ENCODE measurements around the gene ITGA8. TPM values are rescaled to one million over a fixed set of nuclear protein-coding genes. Genes with fewer than 3 reads are reported as not detected.
"Not testable (repeated sequence)": the region's sequence is repeated elsewhere in the genome, so short reads cannot be mapped to it uniquely, and the experiment has no call there.

ITGA8 gene
- polyA plus RNA-seq, 4 donors: 43.1 to 51.2 (median 49.5) TPM

DNA sequence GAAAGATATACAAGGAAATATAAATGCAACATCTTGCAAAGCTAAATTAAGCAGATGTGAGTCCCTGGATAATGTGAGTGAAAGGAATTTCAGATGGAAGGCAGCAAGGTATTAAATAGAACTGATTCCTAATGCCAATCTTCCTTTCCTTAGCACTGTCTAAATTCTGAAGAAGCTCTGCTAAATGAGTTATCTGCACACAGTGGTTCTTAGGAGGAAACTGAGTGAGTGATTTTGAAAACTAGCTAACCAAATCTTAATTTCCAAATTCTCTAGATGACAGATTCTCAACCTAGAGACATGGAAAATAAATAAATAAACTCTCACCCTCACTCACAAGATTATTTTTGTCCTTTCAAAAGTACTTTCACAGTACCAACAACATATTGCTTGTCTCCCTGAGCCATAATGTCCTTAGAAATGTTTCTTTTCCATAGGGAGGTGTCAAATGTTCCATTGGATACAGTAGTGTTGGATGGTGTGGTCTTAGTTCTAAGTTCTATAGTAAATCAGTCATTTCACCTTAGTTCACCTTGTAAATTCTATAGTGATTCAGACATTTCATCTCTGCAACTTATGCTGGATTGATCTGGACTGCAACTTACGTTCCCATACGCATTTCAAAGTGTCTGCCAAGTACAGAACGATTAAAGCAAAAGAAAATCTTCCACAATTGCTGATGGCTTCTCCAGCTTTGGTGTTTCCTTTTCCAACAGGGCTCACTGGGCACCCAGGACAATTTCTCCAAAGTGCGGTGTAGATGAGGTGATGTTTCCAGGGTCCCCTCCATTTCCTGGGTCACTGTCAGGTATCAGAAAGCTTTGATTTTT is 203.3 kb downstream of the ITGA8 start:
- no peak for DNase-seq (ENCODE audit: low read depth in 4 of 4, low spot score in 3 of 4)

DNA sequence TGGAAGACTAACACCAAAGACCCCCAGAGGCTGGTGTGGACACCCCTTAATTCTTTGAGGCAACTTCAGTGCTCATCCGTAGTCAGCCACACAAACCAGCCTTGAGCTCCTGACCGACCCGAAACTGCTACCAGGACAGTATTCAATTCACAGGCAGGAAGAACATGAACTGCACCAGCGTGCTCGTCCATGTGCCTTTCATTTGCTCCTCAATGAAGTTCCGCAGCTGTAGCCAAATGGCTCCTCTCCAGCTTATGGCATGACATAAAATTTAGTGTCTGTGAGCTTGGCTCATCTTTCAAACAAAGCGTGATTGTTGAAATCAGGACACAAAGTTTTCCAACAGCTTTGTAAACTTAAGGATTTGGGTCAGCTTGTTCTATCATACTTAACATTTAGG is 204.5 kb downstream of the ITGA8 start:
- DNase-seq (ENCODE audit: low read depth in 4 of 4, low spot score in 3 of 4): peak in 1 of 4 donors; percentile 18

DNA sequence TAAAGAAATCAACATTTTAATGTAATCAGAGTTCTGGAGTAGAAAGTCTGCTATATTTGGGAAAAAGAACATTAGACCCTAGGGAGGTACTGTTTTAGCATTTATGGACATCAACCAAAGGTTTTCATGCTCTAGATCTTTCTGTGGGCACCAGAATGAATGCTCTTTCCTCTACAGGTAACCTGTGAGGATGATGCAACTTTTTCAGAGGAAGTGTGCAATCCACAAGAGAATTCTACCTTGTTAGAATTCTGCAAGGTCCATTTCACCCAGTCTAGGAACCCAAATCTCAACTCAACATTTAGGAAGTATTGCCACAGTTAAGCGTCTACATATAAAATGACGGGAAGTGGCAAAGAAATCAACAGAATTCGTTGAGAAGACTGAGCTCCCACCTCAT is 208.8 kb downstream of the ITGA8 start:
- no peak for DNase-seq (ENCODE audit: low read depth in 4 of 4, low spot score in 3 of 4)

DNA sequence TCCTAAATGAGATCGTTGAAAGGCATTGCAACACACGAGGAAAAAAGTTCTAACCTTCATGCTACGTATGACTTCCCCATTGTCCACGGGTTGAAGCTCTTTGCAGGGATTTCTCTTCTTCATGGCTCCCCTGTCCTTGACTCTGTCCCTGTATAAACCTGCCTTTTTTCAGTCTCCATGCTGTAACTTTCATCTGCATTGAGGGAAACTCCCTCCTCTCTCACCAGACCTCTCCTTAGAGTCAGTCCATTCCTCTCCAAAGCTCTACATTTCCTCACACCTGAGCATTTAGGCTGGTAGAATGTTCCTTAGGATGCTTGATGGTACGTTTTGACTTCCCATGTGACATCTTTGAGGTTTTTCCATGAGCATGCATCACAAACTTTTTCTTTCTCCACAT is 214.4 kb downstream of the ITGA8 start:
- no peak for DNase-seq (ENCODE audit: low read depth in 4 of 4, low spot score in 3 of 4)

DNA sequence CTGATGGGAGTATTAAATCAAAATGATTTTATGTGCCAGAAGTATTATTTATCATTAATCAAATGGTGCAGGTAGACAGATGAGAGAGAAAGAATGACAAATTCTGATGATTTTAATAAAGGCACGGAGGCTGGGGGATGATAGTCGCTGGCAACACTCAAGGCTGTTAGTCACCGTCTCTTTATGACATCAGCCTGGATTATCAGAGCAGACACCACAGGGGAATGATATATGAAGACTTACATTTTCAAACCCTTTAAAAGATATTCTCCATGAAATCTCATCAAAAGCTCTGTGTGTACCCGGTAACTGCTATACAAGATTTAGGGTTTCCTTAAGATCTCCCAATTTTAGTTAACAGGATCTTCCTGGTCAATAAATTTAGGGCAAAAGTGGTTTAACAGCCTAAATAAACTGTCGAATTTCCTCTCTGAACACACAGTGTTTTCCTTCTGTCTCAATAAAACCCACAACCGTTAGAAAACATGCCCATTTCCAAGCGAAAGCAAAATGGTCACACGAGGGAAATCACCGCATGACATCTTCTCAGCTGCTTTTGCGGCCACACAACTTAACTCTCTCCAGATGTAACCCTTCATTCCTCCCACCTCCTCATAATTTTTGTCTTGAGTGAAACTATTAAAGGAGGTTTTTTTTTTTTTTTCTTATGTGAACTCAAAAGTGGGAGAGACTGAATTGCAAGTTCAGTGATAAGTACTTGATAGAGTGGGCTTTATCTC is 215.5 kb downstream of the ITGA8 start:
- DNase-seq (ENCODE audit: low read depth in 4 of 4, low spot score in 3 of 4): peak in 3 of 4 donors; percentile 51 to 59 (median 59)

DNA sequence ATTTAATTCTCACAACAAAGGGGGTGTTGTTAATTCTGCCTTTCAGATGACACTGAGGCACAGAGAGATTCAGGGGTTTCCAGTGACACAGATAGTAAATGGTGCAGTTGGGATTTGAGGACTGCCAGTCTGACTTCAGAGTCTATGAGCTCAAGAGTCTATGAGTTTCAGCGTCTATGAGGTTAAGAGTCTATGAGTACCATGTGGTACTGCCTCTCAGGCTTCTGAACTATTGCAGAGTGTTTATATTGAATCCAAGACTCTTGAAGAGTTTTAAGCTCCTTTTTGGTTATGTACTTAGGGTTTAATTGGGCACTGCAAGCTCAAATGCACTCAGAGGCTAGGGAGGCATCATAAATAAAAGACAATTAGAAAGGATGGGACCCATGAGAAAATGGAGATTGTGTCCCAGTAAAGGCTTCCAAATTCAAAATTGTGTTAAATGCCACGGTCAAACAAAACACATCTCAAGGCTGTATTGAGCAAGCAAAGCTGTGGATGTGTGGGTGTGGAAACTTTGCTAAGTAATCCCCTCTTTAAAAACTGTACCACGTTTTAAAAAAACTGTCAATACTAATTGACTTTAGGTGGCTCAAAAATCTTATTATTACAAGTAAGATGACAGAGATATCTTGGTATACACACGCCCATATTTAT is 224.7 kb downstream of the ITGA8 start:
- no peak for DNase-seq (ENCODE audit: low read depth in 4 of 4, low spot score in 3 of 4)

DNA sequence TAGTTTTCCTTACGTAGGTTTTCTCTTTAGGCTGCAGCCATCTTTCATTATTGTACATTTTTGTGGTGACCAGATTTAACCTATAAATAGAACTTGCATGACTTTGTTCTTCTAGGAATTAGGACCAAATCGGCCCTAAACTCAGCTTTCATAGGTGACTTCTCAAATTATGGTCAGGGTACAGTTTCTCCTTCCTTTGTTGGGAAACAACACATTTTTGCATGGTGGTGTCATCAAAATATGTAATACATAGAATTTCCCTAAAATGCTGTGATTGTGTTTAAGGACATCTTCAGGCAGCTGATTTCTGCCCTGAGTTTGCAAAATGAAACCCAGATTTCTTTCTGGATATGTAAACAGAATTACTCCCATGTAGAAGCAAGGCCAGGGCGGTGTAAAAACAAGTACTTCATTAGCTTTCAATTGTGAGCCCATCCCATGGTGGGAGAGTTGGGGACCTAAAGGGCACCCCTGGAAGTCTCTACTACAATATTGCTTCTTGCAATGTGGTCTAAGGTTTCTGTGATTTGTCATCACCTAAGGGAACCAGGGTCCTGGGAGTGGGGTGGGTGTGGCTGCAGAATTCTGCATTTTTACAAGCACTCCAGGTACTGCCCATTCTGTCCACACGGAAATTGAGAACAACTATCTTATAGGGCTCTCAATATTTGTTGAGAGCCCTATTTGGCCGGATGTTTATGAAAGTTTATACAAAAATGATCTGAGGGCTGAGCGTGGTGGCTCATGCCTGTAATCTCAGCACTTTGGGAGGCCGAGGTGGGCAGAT is 227.7 kb downstream of the ITGA8 start:
- no peak for DNase-seq (ENCODE audit: low read depth in 4 of 4, low spot score in 3 of 4)

DNA sequence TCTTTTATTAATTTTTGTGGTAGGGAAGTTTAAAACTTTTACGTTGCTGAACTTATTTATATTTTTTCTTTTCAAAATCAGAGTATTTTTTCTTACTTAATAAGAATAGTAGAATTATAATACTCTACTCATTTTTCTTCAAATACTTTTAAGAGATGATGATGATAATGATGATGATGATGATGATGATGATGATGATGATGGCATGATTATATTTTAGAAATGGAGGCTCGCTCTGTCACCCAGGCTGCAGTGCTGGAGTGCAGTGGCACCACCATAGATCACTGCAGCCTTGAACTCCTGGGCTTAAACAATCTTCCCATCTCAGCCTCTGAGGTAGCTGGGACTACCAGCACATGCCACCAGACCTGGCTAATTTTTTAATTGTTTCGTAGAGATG is 230.3 kb downstream of the ITGA8 start:
- DNase-seq (ENCODE audit: low read depth in 4 of 4, low spot score in 3 of 4): no peak

DNA sequence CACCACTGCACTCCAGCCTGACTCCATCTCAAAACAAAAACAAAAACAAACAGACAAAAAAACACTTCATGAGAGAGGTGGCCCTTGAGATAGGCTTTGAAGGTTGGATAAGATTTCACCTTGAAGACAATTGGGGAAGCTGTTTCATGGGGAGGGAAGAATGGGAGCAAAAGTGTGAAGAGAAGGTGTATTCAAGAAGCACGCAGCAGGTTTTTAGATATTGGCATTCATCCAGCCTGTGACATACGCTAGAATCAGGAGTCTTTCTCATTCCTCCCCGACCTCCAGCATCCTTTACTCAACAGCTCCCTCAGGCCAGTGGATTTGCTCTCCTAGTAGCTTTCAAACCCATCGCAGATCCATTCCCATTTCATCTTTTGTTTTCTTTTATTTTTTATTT is 232.3 kb downstream of the ITGA8 start:
- no peak for DNase-seq (ENCODE audit: low read depth in 4 of 4, low spot score in 3 of 4)

DNA sequence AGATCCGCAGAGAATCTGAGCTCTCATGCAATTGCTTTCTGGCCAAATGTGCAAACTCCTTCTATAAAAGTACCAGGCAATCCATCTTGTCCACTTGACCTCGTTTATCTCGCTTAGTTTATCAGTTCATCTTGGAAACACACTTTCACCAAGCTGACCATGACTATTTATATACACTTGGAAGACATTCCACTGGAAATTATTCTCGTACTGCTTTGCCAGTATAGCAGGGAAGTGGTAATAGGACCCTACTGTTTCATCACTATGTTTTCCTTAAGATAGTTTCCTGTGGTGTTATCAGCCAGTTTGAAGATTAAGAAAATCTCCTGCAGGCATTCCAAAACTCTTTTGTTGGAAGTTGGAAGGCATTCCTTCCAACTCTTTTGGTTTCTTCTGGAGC is 233.3 kb downstream of the ITGA8 start:
- no peak for DNase-seq (ENCODE audit: low read depth in 4 of 4, low spot score in 3 of 4)

DNA sequence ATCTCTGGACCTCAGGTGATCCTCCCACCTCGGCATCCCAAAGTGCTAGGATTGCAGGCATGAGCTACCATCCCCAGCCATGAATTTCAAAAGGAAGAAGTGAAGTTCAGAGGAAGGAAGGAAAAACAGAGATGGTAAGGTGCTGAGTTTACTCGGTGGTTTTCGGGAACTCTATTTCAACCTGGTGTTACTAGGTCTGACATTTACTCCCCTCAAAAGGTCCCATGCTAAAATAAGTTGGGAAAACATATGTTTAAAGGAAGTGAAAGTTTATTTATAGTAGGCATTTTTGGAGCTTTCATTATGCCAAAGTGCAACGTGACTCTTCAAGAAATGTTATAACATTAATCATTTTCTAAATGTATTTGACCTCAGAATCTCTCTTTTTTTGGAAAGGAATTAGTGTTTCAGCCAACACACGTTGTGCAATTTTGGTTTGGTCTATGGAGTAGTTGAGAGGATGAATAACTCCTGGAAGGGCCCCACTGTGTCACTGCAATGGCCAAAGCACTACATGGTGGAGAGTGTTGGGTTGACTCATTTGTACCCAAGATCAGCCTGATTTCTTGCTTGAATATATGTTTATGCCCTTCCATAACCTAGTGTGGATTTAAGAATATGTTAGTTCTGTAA is 233.9 kb downstream of the ITGA8 start:
- DNase-seq (ENCODE audit: low read depth in 4 of 4, low spot score in 3 of 4): no peak

DNA sequence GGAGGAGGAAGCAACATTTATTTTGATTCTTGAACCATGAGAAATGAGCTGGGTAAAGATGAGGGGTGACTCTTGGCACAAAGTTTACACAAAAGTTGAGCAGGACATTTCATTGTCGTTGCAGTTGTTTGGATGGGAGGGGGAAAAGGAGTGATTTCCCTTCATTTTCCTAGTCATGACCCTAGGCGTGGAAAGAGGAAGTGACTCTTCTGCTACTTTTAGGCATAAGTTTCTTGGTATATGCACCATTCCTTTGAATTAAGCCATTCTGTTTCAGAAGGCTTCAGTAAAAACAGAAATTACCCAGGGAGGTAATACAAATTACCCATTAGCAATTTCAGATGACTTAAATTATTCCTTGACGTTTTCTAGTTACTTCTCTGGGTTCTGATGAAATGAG is 234.7 kb downstream of the ITGA8 start:
- no peak for DNase-seq (ENCODE audit: low read depth in 4 of 4, low spot score in 3 of 4)

DNA sequence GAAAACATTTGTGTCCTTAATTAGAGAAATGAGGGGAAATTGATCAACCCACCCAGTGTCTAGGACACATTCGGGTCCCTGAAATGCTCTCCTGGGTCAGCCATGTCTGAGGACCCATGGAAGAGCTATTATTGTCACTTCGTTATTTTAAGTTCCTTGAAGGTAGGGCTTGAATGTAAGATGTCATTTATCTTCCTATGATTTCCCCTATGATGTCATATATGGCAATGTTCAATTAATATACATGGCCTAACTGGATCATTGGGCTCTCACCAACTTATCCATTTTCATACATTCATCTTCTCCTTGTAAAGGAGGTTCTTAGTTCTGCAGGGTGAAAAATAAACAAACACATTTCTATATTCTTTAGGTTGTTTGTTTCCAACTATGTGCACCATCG is 235.6 kb downstream of the ITGA8 start:
- no peak for DNase-seq (ENCODE audit: low read depth in 4 of 4, low spot score in 3 of 4)

DNA sequence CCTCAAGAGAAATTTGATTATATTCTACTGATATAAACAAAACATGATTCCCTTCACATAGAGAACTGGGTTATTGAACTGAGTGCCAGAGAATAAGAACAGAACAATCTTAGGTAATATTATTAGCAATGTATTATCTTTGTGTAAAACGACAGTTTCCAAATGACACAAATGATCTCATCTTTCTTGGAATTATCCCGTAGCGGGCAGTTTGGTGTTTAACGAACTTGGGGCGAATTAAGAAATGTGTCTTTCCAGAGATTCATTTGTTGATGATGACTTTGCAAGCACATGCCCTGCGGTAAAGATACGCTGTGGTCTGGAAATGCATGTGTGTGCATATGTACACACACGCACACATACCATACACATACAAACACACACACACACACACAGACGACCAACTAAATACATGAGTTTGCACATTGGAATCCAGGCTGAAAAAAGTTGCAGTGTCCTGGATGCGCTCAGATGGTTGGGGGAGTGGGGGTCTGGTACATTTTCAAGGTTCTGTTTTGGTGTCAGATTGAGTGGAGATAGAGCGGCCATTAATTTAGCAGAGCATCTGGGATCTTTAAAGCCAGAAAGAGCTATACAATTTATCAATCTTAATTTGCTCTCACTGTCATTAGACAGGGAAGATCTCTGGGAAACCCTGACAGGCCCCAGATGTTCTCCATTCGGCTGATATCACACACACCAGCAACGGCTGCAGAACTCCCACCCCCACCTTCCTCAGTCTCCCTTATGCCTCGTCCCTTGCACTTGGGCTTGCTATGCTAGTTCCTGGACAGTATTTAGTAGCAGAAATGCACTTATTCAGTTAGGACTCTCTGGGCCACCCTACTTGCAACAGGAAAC is 236.3 kb downstream of the ITGA8 start:
- DNase-seq (ENCODE audit: low read depth in 4 of 4, low spot score in 3 of 4): no peak

DNA sequence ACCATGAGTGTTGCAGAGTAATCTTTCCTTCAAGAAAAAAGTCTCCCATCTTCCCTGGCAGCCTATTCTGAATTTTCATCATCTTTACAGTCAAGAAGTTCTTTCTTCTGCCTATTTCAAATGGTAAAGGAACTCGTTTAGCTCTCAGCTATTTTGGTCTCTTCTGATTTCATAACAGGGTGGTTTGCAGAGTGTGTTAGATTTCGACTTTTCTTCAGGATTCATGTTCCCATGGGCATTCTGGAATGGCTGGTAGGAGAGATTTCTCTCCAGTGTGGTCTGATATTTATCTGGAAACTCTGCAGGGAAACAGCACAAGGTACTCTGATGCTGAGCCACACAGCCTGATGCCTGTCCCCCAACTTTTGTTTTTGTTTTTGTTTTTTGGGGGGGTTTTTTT is 237.6 kb downstream of the ITGA8 start:
- DNase-seq (ENCODE audit: low read depth in 4 of 4, low spot score in 3 of 4): no peak

DNA sequence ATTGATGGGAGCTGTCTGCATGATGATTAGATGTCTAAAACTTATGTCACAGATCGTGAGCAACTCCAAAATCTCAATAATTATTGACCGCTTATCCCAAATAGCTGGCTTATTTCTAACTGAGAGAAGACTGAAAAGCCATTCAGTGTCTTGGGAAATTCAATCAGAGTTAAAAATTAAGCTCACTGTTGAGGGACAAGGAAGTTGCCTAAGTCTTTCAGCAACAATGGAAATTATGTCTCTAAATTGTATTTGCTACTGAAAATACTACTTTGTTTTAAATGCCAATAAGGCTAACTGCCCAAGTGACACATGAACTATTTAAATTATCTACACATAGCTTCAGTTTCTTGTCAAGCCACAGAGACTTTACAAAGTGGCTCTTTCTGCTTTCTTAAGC is 240.8 kb downstream of the ITGA8 start:
- no peak for DNase-seq (ENCODE audit: low read depth in 4 of 4, low spot score in 3 of 4)

DNA sequence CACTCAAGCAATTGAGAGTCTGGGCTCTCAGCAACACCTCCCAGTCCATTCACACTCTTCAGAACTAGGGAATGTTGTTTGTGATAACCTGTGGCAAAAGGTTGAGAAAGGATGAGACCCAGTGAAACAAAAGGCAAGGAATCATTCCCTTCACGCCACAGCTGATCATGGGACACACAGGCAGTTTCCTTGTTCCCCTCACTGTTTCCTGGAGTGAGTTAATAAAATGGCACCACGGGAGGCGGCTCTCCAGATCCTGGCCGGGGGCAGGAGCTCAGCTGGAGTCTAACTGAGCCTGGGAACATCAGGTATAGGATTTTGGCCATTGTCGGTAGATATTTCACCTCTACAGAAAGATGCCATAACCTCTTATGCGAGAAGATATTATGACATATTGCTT is 241.3 kb downstream of the ITGA8 start:
- no peak for DNase-seq (ENCODE audit: low read depth in 4 of 4, low spot score in 3 of 4)

DNA sequence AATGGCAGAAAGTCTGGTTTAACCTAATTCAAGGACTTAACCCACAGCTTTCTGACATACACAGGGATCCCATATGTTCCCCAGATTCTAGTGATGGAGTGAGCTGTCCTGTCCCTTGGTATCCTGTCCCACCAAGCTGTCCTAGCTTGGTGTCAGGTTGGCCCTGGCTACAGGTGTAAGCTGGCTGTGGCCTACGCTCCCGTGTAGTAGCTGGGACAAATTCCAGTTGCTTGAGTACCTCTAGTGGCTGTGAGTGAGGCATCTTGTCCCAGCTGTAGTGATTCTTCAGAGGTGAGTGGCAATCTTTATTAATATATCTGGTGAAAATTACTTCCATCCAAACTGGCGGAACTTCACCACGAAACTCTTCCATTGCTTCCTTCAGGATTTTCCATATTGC is 243.4 kb downstream of the ITGA8 start:
- no peak for DNase-seq (ENCODE audit: low read depth in 4 of 4, low spot score in 3 of 4)

DNA sequence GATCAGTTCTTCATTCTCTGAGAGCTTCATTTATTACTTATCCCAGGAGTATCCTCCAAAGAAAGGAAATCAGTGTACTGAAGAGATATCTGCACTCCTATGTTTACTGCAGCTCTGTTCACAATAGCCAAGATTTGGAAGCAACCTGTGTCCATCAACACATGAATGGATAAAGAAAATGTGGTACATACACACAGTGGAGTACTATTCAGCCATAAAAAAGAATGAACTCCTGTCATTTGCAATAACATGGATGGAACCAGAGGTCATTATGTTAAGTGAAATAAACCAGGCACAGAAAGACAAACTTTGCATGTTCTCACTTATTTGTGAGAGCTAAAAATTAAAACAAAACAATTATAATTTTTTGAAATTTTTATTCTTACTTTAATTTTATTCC is 244.3 kb downstream of the ITGA8 start:
- not testable (repeated sequence) for DNase-seq (ENCODE audit: low read depth in 4 of 4, low spot score in 3 of 4)

All from right renal pelvis (tissue), 4 donors.